ENCODE results near the gene PTGR2.
"Not testable (repeated sequence)": the region's sequence is repeated elsewhere in the genome, so short reads cannot be mapped to it uniquely, and the experiment has no call there.

PTGR2 gene

DNA sequence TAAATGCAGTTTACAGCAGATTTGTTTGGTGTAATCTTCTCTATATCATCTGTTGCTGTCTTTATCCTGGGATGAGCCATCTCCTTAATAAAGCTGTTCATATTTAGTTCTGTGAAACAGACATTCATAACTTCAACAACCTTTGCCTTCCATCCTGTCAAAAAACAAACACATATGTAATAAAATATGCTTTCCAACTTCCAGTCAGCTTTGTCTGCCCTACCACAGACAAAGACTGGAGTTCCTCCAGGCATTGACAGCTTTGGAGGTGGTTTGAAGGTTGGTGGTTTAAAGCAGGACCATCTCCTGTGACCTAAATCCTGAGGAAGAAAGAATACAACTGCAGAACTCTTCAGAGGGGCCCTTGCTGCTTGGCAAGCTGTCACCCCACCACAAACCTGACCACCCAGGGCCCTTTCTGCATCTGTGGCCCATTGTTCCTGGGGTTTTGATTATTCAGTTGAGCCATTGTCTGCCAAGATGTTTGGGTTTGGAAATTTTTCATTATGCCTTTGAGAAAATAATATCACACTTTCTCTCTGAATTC, 28.2 kb upstream of the PTGR2 start:
- TF ChIP-seq, protein P1, sequence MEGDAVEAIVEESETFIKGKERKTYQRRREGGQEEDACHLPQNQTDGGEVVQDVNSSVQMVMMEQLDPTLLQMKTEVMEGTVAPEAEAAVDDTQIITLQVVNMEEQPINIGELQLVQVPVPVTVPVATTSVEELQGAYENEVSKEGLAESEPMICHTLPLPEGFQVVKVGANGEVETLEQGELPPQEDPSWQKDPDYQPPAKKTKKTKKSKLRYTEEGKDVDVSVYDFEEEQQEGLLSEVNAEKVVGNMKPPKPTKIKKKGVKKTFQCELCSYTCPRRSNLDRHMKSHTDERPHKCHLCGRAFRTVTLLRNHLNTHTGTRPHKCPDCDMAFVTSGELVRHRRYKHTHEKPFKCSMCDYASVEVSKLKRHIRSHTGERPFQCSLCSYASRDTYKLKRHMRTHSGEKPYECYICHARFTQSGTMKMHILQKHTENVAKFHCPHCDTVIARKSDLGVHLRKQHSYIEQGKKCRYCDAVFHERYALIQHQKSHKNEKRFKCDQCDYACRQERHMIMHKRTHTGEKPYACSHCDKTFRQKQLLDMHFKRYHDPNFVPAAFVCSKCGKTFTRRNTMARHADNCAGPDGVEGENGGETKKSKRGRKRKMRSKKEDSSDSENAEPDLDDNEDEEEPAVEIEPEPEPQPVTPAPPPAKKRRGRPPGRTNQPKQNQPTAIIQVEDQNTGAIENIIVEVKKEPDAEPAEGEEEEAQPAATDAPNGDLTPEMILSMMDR (IDR thresholded peaks at IDR 0.05; ENCODE audit: control insufficient read depth, insufficient read depth, low read depth, low read length, missing control alignments), result no peak
- no peak overlapping the region for H3K4me3 ChIP-seq (ENCODE audit: control insufficient read depth, low read depth, low read length)
- no peak for DNase-seq (ENCODE audit: low read depth)

DNA sequence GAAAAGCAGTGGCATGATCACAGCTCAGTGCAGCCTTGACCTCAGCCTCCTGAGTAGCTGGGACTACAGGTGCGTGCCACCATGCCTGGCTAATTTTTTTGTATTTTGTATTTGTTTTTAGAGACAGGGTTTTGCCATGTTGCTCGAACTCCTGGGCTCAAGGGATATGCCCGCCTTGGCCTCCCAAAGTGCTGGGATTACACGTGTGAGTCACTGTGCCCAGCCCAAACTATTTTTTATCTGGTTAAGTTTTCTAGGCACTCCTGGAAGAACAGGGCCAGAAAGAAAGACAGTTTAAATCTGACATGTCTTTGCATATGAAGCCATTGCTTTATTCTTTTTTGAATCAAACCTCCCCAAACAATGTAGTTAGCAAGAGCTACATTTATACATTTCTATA, 27.5 kb upstream of the PTGR2 start:
- no peak for DNase-seq (ENCODE audit: low read depth)
- H3K4me3 ChIP-seq (ENCODE audit: control insufficient read depth, low read depth, low read length), result no peak overlapping the region
- TF ChIP-seq, protein P1 (IDR thresholded peaks at IDR 0.05; ENCODE audit: control insufficient read depth, insufficient read depth, low read depth, low read length, missing control alignments), result no peak

DNA sequence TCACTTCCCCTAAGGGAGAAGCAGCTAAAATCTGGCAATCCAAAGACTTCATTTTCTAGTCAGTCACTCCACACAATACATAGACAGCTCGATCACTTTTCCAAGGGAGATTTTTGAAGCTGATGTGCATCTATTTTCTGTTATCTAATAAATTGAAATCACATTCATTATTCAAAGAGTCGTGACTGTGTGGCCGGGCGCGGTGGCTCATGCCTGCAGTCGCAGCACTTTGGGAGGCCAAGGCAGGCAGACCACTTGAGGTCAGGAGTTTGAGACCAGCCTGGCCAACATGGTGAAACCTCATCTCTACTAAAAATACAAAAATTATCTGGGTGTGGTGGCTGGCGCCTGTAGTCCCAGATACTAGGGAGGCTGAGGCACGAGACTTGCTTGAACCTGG, 27.1 kb upstream of the PTGR2 start:
- H3K4me3 ChIP-seq (ENCODE audit: control insufficient read depth, low read depth, low read length), result no peak overlapping the region
- no peak for DNase-seq (ENCODE audit: low read depth)
- TF ChIP-seq, protein P1 (IDR thresholded peaks at IDR 0.05; ENCODE audit: control insufficient read depth, insufficient read depth, low read depth, low read length, missing control alignments), result no peak

DNA sequence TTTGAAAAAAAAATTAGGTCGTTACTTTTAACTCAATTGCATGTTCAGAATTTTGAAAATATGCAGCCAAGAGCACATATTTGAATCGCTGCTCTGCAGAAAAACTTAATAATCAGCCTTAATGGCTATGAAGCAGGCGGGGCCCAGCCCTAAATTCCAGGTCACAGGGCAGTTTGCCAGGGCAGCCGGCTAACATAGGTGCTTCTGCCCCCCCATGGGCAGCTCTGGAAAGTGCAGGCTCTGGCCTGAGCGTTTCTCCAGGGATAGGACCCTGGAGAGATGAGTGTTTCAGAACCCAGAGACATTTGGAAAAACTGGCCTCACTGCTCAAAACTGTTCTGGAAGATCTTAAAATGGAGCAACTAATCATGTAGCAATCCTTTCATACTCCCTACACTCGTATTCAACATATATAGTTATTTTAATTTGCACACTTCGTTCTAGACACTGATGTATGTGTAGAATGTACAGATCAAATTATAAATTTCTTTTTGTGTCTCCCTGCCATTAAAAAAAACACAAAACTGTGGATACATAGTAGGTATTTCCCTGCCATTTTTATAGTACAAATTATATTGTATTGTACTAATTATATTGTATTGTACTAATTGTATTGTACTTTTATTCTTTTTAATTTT, 26.0 kb upstream of the PTGR2 start:
- peak; percentile 28 for DNase-seq (ENCODE audit: low read depth)
- H3K4me3 ChIP-seq (ENCODE audit: control insufficient read depth, low read depth, low read length), result no peak overlapping the region
- TF ChIP-seq, protein P1 (IDR thresholded peaks at IDR 0.05; ENCODE audit: control insufficient read depth, insufficient read depth, low read depth, low read length, missing control alignments), result peak; percentile 91

DNA sequence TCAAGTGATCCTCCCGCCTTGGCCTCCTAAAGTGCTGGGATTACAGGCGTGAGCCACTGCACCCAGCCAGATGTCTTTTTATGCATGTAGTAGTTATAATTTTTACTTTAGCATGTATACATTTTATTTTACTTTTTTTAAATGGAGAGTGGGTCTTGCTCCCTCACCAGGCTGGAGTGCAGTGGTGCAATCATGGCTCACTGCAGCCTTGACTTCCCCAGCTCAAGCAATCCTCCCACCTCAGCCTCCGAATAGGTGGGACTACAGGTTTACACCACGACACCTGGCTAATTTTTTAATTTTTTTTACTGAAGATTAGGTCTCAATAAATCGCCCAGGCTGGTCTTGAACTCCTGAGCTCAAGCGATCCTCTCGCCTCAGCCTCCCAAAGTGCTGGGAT, 24.4 kb upstream of the PTGR2 start:
- not testable (repeated sequence) for DNase-seq (ENCODE audit: low read depth); H3K4me3 ChIP-seq (ENCODE audit: control insufficient read depth, low read depth, low read length)
- TF ChIP-seq, protein P1 (IDR thresholded peaks at IDR 0.05; ENCODE audit: control insufficient read depth, insufficient read depth, low read depth, low read length, missing control alignments), result peak; percentile 35

DNA sequence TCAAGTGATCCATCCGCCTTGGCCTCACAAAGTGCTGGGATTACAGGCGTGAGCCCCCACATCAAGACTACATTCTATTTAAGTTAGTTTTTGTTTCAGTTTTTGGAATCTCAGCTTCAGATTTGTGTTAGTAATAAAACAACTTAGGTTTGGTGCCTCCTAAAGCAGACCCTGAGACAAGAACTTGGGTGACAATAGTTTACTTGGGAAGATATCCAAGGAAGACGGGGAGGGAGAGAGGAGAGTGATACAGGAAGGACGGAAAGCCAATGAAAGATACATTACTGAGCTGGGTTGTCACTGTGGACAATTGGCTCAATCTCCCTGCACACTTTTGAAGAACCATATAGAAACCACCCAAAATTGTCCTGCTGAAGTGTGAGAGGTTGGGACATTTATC, 22.6 kb upstream of the PTGR2 start:
- TF ChIP-seq, protein P1 (IDR thresholded peaks at IDR 0.05; ENCODE audit: control insufficient read depth, insufficient read depth, low read depth, low read length, missing control alignments), result no peak
- DNase-seq (ENCODE audit: low read depth), result no peak
- no peak overlapping the region for H3K4me3 ChIP-seq (ENCODE audit: control insufficient read depth, low read depth, low read length)
